ENCODE data around the gene PPME1. TPM values are rescaled to one million over a fixed set of nuclear protein-coding genes. Genes with fewer than 3 reads are reported as not detected.

Gene PPME1
- total RNA-seq, 1 donor from 2014 or later: 55.7 TPM

- TF ChIP-seq EZH2phosphoT487 (IDR thresholded peaks at IDR 0.05): no peak
- TF ChIP-seq, protein P1, sequence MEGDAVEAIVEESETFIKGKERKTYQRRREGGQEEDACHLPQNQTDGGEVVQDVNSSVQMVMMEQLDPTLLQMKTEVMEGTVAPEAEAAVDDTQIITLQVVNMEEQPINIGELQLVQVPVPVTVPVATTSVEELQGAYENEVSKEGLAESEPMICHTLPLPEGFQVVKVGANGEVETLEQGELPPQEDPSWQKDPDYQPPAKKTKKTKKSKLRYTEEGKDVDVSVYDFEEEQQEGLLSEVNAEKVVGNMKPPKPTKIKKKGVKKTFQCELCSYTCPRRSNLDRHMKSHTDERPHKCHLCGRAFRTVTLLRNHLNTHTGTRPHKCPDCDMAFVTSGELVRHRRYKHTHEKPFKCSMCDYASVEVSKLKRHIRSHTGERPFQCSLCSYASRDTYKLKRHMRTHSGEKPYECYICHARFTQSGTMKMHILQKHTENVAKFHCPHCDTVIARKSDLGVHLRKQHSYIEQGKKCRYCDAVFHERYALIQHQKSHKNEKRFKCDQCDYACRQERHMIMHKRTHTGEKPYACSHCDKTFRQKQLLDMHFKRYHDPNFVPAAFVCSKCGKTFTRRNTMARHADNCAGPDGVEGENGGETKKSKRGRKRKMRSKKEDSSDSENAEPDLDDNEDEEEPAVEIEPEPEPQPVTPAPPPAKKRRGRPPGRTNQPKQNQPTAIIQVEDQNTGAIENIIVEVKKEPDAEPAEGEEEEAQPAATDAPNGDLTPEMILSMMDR (IDR thresholded peaks at IDR 0.05): no peak
- TF ChIP-seq EZH2 (IDR thresholded peaks at IDR 0.05): no peak
- no peaks in the 10 kb centered on the region for H3F3A ChIP-seq (ENCODE audit: low read depth)
Measured at GRCh38 chr11:74283580-74284180, 112.6 kb downstream of the PPME1 start.

DNA sequence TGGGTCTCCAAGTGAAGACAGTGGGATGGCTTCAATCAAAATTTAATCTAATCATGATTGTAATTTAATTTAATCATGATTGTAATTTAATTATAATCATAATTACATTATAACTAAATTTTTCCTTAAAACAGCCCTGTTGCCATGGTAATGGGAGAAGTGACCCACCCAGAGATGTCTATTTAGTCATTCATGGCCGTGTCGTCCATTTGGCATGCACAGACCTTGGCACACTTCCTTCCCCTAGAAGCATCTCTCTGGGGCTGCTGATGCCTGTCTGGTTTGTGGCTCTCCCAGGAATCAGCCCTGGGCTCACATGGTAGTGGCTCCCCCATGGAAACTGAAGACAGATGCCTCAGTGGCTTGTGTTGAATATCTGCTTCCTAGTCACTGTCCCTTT, 113.4 kb downstream of the PPME1 start:
- Histone ChIP-seq H3K9ac (no peak overlapping the region), H3K4me2 (no peak overlapping the region), H3K36me3 (no peaks in the 10 kb centered on the region), H4K20me1 (ENCODE audit: low read depth) (no peaks in the 10 kb centered on the region), H3K4me3 (no peak overlapping the region), H3K9me3 (ENCODE audit: low read depth) (no peaks in the 10 kb centered on the region), H3K27me3 (no peaks in the 10 kb centered on the region), H2AFZ (replicated peaks) (no peak overlapping the region), H3K79me2 (ENCODE audit: low read depth) (no peaks in the 10 kb centered on the region), H3K27ac (no peak overlapping the region), H3K4me1 (no peaks in the 10 kb centered on the region), H3F3A (ENCODE audit: low read depth) (no peaks in the 10 kb centered on the region)
- no peak overlapping the region for H3K4me3 Mint-ChIP-seq
- H3K36me3 Mint-ChIP-seq: no peaks in the 10 kb centered on the region
- H3K27ac Mint-ChIP-seq: no peak overlapping the region
- no peak for DNase-seq (ENCODE audit: low spot score)
- H3K4me1 Mint-ChIP-seq: no peaks in the 10 kb centered on the region
- no peaks in the 10 kb centered on the region for H3K27me3 Mint-ChIP-seq (ENCODE audit: insufficient read depth, low read depth)
- no peak for TF ChIP-seq EZH2phosphoT487 (IDR thresholded peaks at IDR 0.05)
- TF ChIP-seq EZH2 (IDR thresholded peaks at IDR 0.05): no peak
- TF ChIP-seq, protein P1 (IDR thresholded peaks at IDR 0.05): no peak
- no peaks in the 10 kb centered on the region for H3K9me3 Mint-ChIP-seq

More at GRCh38 chr11:74283580-74284180, 112.6 kb downstream of the PPME1 start:
- Histone ChIP-seq H3K27ac (no peak overlapping the region), H2AFZ (replicated peaks) (no peak overlapping the region), H3K9me3 (ENCODE audit: low read depth) (no peaks in the 10 kb centered on the region), H3K79me2 (ENCODE audit: low read depth) (no peaks in the 10 kb centered on the region), H3K9ac (no peak overlapping the region), H3K4me1 (no peaks in the 10 kb centered on the region), H4K20me1 (ENCODE audit: low read depth) (no peaks in the 10 kb centered on the region), H3K27me3 (no peaks in the 10 kb centered on the region), H3K4me2 (no peak overlapping the region), H3K36me3 (no peaks in the 10 kb centered on the region), H3K4me3 (no peak overlapping the region)
- H3K27ac Mint-ChIP-seq: no peak overlapping the region
- H3K36me3 Mint-ChIP-seq: no peaks in the 10 kb centered on the region
- no peaks in the 10 kb centered on the region for H3K9me3 Mint-ChIP-seq
- no peak overlapping the region for H3K4me3 Mint-ChIP-seq
- H3K27me3 Mint-ChIP-seq (ENCODE audit: insufficient read depth, low read depth): no peaks in the 10 kb centered on the region
- H3K4me1 Mint-ChIP-seq: no peaks in the 10 kb centered on the region
- no peak for DNase-seq (ENCODE audit: low spot score)

- H3K27me3 ChIP-seq: no peaks in the 10 kb centered on the region
- H4K20me1 ChIP-seq (ENCODE audit: low read depth): no peaks in the 10 kb centered on the region
- H3K4me2 ChIP-seq: no peak overlapping the region
- H3K36me3 ChIP-seq: no peaks in the 10 kb centered on the region
- no peak overlapping the region for H2AFZ ChIP-seq (replicated peaks)
- H3K27ac ChIP-seq: no peak overlapping the region
- no peak for TF ChIP-seq EZH2 (IDR thresholded peaks at IDR 0.05)
- no peak for TF ChIP-seq EZH2phosphoT487 (IDR thresholded peaks at IDR 0.05)
- TF ChIP-seq, protein P1 (IDR thresholded peaks at IDR 0.05): no peak
- H3F3A ChIP-seq (ENCODE audit: low read depth): no peaks in the 10 kb centered on the region
- H3K4me1 ChIP-seq: no peaks in the 10 kb centered on the region
- H3K9me3 Mint-ChIP-seq: no peaks in the 10 kb centered on the region
- no peaks in the 10 kb centered on the region for H3K4me1 Mint-ChIP-seq
- no peak overlapping the region for H3K4me3 Mint-ChIP-seq
- no peak overlapping the region for H3K27ac Mint-ChIP-seq
- no peak overlapping the region for H3K9ac ChIP-seq
- H3K27me3 Mint-ChIP-seq (ENCODE audit: insufficient read depth, low read depth): no peaks in the 10 kb centered on the region
- H3K36me3 Mint-ChIP-seq: no peaks in the 10 kb centered on the region
- no peaks in the 10 kb centered on the region for H3K9me3 ChIP-seq (ENCODE audit: low read depth)
- no peaks in the 10 kb centered on the region for H3K79me2 ChIP-seq (ENCODE audit: low read depth)
- no peak for DNase-seq (ENCODE audit: low spot score)
- H3K4me3 ChIP-seq: no peak overlapping the region
Measured at GRCh38 chr11:74288161-74288560, 117.1 kb downstream of the PPME1 start.

All from neural progenitor cell (in vitro differentiated cells).